Mucosa of descending colon (tissue), 3 donors: ENCODE results near the gene DPEP2. TPM values are rescaled to one million over a fixed set of nuclear protein-coding genes. Genes with fewer than 3 reads are reported as not detected.

Experiments
- ATAC-seq: fragments of 200-7000 bp; cut with Tn5 transposase; one replicate; pipeline ENCODE4 v1.9.1; 2020; ENCODE audit warnings: mild to moderate bottlenecking, moderate library complexity
- DNase-seq, 3 donors: peaks; one replicate each; pipeline ENCODE4 v3.0.0-alpha.2; 2020
- H3K36me3 ChIP-seq: fragments of 200-600 bp; one replicate; pipeline ENCODE4 v1.8.0; 2021; ENCODE audit warnings: low read depth, mild to moderate bottlenecking
- H3K4me1 ChIP-seq: fragments of 200-600 bp; one replicate; pipeline ENCODE4 v1.8.0; 2021; ENCODE audit warnings: low read depth, mild to moderate bottlenecking
- H3K4me3 ChIP-seq: fragments of 200-600 bp; one replicate; pipeline ENCODE4 v1.8.0; 2021; ENCODE audit warnings: mild to moderate bottlenecking
- H3K9me3 ChIP-seq: fragments of 200-600 bp; one replicate; pipeline ENCODE4 v1.8.0; 2021; ENCODE audit warnings: mild to moderate bottlenecking
- intact Hi-C, 2 donors: fragments of 100-400 bp; cut with DNase I in 1 of 2; cut with micrococcal nuclease in 1 of 2; formaldehyde crosslinking; loops; one replicate each; pipeline versions ENCODE4 v1.11.0 to v1.11.1; 2022; cut with DNase I, micrococcal nuclease
- total RNA-seq, 3 donors: library from RNA; stranded (reverse); fragmentation: NEBNext Ultra II Directional in 2 of 3; extraction: Animal tissue kit (Norgen Biotek cat#: 25700) in 2 of 3; gene quantifications; one replicate each; pipeline versions ENCODE4 v1.2.1 to v1.2.4, GENCODE V29; 2021 to 2023
- TF ChIP-seq, protein P1 (sequence below): fragments of 200-600 bp; IDR thresholded peaks from one replicate; pipeline ENCODE4 v1.8.0; 2022; ENCODE audit warnings: antibody characterized with exemption, mild to moderate bottlenecking
- donor health status: DM: no; HTN: no; CAD: no; lungs with moderate emphysema.
- donor health status: DM: no; HTN: no; CAD: no.
- donor health status: DM: no; HTN: yes; CAD: no.

Gene DPEP2
- total RNA-seq, 3 donors from 2014 or later = 1.5 to 2.8 (median 1.6) TPM

DNA sequence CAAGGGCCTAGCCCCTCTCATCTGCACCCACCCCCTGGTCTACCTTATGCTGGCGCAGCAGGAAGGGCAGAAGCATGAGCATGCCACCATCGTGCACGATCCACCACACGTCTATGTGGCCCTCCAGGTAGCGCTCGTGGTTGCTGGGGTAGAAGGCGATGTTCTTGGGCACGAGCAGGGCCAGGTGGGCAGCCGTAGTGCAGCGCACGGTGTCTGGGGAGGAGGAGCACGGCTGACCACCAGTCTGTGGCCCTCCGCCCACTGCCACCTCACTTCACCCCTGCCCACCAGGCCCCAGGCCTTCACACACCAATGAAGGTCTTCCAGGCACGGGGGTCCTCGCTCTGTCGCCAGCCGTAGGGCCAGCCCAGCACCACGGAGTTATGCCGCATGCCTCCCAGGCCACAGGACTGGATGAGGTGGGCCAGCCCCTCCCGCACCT is 53.1 kb downstream of the DPEP2 start:
- Histone ChIP-seq H3K36me3 (no peaks in the 10 kb centered on the region), H3K4me1 (no peaks in the 10 kb centered on the region), H3K4me3 (no peak overlapping the region), H3K9me3 (no peaks in the 10 kb centered on the region)
- intact Hi-C loops = no loop called here
- DNase-seq (no peak), ATAC-seq (no peak)
- TF ChIP-seq, protein P1, sequence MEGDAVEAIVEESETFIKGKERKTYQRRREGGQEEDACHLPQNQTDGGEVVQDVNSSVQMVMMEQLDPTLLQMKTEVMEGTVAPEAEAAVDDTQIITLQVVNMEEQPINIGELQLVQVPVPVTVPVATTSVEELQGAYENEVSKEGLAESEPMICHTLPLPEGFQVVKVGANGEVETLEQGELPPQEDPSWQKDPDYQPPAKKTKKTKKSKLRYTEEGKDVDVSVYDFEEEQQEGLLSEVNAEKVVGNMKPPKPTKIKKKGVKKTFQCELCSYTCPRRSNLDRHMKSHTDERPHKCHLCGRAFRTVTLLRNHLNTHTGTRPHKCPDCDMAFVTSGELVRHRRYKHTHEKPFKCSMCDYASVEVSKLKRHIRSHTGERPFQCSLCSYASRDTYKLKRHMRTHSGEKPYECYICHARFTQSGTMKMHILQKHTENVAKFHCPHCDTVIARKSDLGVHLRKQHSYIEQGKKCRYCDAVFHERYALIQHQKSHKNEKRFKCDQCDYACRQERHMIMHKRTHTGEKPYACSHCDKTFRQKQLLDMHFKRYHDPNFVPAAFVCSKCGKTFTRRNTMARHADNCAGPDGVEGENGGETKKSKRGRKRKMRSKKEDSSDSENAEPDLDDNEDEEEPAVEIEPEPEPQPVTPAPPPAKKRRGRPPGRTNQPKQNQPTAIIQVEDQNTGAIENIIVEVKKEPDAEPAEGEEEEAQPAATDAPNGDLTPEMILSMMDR = no peak

DNA sequence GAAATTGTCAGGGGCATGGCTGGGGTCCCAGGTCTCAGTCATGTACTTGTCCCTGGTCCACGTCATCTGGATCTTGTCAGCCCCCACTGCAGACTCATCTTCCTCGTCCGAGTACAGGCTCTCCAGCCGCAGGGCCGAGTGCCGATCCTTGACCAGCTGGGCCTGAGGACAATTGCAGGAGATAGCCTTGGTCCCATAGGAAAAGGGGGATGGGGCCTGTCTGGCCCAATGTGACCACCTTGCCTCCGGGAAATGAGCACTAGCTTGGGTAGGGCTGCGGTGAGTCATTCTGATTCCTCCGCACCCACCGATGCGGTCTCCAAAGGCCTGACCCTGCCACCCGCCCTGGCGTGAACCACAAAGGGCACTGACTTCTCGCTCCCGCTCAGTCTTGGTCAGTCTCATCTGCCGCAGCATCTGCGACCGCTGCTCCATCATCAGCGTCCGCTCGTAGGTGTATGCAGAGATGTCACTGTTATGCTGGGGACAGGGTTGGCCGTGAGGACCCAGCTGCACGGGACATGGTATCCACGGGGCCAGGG is 53.8 kb downstream of the DPEP2 start:
- Histone ChIP-seq H3K4me3 (no peak overlapping the region), H3K36me3 (no peaks in the 10 kb centered on the region), H3K9me3 (no peaks in the 10 kb centered on the region), H3K4me1 (no peaks in the 10 kb centered on the region)
- TF ChIP-seq, protein P1 = no peak
- no peak for DNase-seq
- ATAC-seq = no peak
- intact Hi-C loops = no loop called here

DNA sequence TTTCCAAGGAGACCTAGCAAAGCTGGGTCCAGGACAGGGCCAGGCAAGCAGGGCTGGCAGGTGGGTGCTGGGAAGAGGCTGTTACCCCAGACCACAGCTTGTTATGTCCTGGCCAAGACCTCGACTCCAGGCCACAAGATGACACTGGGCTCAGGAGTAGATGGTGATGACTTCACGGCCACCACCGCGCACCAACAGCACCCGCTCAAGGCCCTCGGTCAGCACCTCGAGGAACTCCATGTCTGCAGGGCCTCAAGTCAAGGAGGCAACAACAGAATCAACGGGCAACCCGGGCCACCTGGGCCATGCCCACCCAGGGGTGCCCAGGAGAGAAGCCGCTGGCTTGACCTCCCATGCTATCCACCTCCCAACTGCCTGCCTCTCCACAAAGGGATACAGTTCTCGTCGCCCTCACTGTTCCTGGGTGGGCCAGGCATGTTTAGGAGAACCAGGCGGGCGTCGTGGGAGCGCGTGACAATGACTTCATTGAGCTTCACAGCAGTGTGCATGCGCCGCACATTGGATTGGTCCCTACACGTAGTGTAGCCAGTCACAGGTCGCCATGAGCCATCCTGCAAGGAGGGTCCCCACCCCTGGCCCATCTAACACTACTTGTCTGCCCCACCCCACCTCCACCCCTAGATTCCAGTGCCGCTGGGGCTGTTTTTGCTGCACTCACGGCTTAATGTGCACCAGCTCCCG is 54.4 kb downstream of the DPEP2 start:
- Histone ChIP-seq H3K36me3 (no peaks in the 10 kb centered on the region), H3K4me3 (no peak overlapping the region), H3K4me1 (peaks cover 5% of the 10 kb centered on the region), H3K9me3 (no peaks in the 10 kb centered on the region)
- intact Hi-C loops = no loop called here
- no peak for DNase-seq
- TF ChIP-seq, protein P1 = no peak
- ATAC-seq = no peak

DNA sequence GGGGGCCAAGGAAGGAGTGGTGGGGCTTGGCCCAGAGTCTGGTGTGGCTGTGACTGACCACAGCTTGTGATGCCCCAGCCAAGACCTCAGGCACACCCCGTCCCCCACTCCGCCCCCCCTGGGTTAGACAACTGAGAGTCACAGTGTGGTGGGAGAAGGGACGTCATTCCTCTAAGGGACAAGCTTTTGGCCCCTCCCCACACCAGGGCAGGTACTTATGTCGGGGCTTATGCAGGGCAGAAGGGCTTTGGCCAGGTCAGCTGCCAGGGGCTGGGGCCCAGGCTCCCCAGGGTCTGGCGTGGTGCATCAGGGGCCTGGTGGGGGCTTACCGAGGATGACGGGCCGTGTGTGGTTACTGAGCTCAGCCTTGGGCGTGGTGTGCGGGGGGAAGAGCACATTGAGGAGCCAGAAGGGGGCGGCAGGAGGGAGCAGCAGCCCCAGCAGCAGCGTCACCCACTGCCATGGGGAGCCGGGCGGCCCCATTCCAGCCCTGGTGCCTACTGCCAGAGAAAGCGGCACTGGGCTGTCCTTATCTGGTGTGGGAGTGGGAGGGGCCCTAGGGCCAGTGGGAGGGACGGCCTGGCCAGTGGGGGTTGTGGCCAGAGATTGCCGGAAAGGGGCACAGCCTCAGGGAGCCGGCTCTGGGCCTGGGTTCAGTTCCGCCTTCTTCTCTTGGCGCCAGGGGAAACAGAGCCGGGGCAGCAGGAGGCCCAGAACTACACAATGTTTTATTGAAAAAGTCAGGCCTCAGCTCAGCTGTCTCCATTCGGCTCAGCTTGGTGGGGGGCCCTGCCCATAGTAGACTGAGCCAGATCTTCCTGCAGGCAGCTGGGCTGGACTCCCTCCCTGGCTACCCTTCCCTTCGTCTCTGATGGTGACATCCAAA is 55.4 kb downstream of the DPEP2 start, which contains the start of gene LCAT:
LCAT (minus strand) TSS at position 502 of the 886 bp plus-strand sequence; CDS start at position 483, 19 bp downstream.
- H3K9me3 ChIP-seq = no peaks in the 10 kb centered on the region
- no peaks in the 10 kb centered on the region for H3K36me3 ChIP-seq
- intact Hi-C loops = no loop called here
- no peak within 1 kb of the TSS for H3K4me3 ChIP-seq
- ATAC-seq = peak; percentile 35
- peak in 2 of 3 donors; percentile 59 to 66 for DNase-seq
- TF ChIP-seq, protein P1 = no peak
- peaks cover 8% of the 10 kb centered on the region for H3K4me1 ChIP-seq

DNA sequence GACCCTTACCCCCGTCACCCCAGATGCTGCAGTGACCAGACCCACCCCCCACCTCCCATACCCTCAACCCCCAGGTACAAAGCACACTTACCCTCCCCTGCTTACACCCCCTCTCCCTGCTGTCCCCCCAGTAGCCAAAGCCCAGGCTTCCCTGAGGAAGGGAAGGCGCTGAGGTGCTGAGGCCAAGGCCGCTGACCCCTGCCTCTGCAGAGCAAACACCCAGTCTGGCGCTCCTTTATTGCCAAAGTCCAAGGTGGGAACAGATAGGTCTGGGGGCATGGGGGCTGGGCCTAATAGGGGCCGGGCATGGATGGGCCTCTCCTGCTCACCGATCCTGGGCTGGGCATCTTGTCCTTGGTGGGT is 56.0 kb downstream of the DPEP2 start:
- TF ChIP-seq, protein P1 = no peak
- H3K4me3 ChIP-seq = no peak overlapping the region
- no peaks in the 10 kb centered on the region for H3K36me3 ChIP-seq
- peaks cover 8% of the 10 kb centered on the region for H3K4me1 ChIP-seq
- DNase-seq = no peak
- H3K9me3 ChIP-seq = no peaks in the 10 kb centered on the region
- intact Hi-C loops = no loop called here
- no peak for ATAC-seq
